Measurements from ENCODE around the gene PPM1K.

GRCh38 chr4:88275516-88275915 is 8.8 kb downstream of the PPM1K start:
- TF ChIP-seq REST (IDR thresholded peaks at IDR 0.05; ENCODE audit: borderline replicate concordance) (no peak), CTCF (IDR thresholded peaks at IDR 0.05; ENCODE audit: poor library complexity, severe bottlenecking) (no peak), SMC3 (conservative IDR thresholded peaks at IDR 0.05; ENCODE audit: poor library complexity) (no peak), EP300 (conservative IDR thresholded peaks at IDR 0.05; ENCODE audit: poor library complexity, severe bottlenecking) (no peak), EZH2 (IDR thresholded peaks at IDR 0.05; ENCODE audit: borderline replicate concordance, insufficient read depth, low read length, poor library complexity, severe bottlenecking) (no peak), RAD21 (conservative IDR thresholded peaks at IDR 0.05) (no peak), POLR2AphosphoS5 (IDR thresholded peaks at IDR 0.05) (no peak), TAF1 (IDR thresholded peaks at IDR 0.05; ENCODE audit: low read depth) (no peak), MXI1 (conservative IDR thresholded peaks at IDR 0.05; ENCODE audit: poor library complexity, severe bottlenecking) (no peak)
